ENCODE results near the gene PHKG2.

PHKG2 gene

DNA sequence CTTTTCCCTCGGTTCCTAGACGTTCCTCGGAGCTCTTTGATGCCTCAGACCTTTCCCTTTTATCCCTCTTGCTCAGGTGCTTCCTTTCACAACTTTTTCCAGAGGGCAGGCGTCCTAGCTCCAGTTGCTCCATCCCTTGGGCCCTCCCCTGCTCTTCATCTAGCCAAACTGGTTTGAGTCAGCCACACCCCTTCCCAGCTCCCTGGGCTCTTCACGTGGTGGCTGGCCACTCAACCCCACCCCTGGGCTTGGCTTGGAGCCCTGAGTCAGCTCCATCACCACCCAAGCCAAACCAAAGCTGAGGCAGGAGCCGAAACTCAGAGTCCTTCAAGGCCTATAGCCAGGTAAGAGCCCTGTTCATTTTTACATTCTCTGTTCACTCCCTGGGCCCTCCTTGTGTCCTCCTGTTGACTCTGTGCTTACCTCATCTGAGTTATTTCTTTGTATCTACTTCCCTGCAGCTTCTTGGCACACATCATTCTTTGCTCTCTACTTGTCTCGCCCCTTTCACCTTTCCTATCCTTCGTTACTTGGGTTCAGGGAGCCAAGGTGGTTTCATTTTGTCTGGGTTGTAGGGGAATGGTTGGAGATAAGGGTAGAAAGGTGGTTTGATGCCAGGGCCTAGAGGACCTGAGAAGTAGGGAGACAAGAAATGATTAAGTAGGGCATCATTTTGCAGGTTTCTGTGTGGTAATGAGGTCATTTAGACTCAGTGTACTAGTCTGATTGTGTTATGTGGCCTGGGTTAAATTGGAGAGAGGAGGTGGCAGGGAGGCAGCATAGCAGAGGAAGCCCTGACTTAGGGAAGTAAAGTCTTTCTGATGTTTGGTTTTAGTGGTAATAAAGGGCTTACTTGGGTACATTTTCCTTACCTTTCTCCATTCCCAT is 7.6 kb upstream of the PHKG2 start:
- peak; percentile 80 for DNase-seq (ENCODE audit: low read depth)
- no peak overlapping the region for H3K4me3 ChIP-seq (ENCODE audit: low read length)
- TF ChIP-seq, protein P1, sequence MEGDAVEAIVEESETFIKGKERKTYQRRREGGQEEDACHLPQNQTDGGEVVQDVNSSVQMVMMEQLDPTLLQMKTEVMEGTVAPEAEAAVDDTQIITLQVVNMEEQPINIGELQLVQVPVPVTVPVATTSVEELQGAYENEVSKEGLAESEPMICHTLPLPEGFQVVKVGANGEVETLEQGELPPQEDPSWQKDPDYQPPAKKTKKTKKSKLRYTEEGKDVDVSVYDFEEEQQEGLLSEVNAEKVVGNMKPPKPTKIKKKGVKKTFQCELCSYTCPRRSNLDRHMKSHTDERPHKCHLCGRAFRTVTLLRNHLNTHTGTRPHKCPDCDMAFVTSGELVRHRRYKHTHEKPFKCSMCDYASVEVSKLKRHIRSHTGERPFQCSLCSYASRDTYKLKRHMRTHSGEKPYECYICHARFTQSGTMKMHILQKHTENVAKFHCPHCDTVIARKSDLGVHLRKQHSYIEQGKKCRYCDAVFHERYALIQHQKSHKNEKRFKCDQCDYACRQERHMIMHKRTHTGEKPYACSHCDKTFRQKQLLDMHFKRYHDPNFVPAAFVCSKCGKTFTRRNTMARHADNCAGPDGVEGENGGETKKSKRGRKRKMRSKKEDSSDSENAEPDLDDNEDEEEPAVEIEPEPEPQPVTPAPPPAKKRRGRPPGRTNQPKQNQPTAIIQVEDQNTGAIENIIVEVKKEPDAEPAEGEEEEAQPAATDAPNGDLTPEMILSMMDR (conservative IDR thresholded peaks at IDR 0.05; ENCODE audit: low read length): no peak

DNA sequence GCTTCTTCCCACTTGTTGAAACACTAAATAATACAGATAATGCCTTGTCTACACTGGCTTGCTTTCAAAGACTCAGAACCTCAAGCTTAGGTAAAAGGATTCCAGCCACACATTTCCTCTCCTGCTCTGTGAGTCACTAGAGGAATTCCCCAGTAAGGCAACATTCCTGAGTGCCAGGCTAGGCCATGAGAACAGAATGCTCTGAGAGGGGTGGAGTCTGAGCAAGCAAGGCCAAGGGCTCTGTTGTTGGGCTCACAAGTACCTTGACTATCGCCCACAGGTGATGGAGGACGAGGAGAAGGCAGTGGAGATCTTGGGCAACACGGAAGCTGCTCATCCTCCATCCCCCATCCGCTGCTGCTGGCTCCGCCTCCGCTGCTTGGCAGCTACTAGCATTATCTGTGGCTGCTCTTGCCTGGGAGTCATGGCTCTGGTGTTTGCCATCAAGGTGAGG is 6.7 kb upstream of the PHKG2 start:
- TF ChIP-seq, protein P1 (conservative IDR thresholded peaks at IDR 0.05; ENCODE audit: low read length): no peak
- peak; percentile 83 for DNase-seq (ENCODE audit: low read depth)
- no peak overlapping the region for H3K4me3 ChIP-seq (ENCODE audit: low read length)

DNA sequence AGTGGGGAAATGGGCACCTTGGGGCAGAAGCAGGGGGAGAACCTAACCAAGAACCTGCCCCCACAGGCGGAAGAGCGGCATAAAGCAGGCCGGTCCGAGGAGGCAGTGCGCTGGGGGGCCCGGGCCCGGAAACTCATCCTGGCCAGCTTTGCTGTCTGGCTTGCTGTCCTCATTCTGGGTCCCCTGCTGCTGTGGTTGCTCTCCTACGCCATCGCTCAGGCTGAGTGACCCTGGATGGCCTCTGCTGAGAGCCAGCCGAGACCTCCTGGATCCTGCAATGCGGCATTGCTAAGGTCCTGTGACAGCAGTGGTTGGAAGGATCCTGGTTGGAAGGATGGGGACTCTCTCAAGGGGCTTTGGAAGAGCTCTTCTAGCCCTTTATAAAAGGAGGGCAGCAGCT is 4.5 kb upstream of the PHKG2 start:
- no peak for DNase-seq (ENCODE audit: low read depth)
- no peak overlapping the region for H3K4me3 ChIP-seq (ENCODE audit: low read length)
- TF ChIP-seq, protein P1 (conservative IDR thresholded peaks at IDR 0.05; ENCODE audit: low read length): no peak

DNA sequence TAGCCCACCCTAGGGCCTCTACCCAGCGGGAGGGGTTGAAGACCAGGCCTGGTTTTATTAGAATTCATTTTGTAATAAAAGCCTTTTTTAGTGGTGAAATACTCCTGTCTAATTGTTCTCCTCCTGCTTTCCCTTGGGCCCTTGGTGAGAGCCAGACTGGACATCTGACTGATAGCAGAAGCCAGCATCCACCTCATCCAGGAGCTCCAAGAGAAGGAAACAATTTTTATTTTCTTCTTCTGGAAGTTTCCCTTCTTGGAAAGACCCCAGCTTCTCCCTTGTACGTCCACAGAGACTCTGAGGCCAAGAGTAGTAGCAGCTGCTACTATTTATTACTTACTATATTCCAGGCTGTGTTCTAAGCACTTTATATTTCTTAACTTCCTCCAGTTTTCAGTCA is 4.0 kb upstream of the PHKG2 start:
- DNase-seq (ENCODE audit: low read depth): no peak
- TF ChIP-seq, protein P1 (conservative IDR thresholded peaks at IDR 0.05; ENCODE audit: low read length): no peak
- H3K4me3 ChIP-seq (ENCODE audit: low read length): no peak overlapping the region

DNA sequence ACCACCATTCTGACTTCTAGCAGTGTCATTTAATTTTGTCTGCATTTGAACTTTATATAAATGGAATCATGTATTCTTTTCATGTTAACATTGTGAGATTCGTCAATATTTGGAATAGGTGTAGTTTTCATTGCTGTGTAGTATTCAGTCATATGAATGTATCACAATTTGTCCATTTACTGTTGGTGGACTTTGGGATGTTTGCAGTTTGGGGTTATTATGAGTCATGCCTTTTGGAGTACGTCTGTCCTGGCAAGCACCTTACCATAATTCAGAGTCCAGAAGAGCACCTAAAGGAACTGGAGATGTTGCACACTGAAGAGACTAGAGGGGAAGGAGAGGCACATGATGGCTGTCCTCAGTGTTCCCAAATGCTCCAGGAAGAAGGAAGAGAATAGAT is 3.1 kb upstream of the PHKG2 start:
- TF ChIP-seq, protein P1 (conservative IDR thresholded peaks at IDR 0.05; ENCODE audit: low read length): no peak
- no peak for DNase-seq (ENCODE audit: low read depth)
- H3K4me3 ChIP-seq (ENCODE audit: low read length): no peak overlapping the region

DNA sequence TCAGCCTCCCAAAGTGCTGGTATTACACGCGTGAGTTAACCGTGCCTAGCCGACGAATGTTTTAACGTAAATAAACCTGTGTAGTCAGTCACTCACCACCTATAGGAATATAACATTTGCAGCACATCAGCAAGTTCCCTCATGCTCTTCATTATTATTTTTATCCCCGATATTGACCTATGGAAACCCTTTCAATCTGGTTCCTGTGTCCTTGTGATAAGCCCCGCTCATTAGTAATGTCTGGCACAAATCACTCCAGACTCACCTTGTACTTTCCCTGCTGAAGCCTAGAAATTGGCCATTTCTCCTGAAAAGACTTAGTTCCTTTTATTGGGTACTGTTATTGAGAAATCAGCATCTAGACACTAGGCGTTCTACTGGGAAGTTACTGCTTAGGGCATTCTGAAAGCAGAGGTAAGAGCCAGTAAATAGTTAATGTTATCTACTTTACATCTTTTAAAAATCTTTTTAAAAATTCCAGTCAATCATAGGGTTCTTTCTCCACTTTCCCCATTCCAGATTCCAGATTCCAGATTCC is 1.5 kb upstream of the PHKG2 start:
- TF ChIP-seq, protein P1 (conservative IDR thresholded peaks at IDR 0.05; ENCODE audit: low read length): no peak
- no peak for DNase-seq (ENCODE audit: low read depth)
- H3K4me3 ChIP-seq (ENCODE audit: low read length): no peak overlapping the region

DNA sequence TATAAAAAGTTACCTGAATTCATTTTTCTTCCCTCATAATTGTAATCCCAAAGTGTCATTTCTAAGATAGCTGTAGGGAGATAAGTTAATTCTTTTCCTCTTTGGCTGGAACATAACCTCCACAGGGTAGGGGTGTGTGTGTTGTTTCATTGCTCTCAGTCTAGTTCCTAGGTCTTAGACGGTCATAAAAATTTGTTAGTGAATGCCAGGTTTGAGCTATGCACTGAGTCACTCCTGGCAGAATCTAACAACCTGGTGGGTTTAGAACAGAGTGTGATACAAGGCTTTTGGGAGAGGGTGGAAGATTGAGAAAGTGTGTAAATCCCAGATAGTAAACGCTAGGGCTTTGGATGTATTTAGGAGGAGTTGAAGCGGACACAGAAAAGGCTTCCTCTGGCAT is 894 bp upstream of the PHKG2 start:
- TF ChIP-seq, protein P1 (conservative IDR thresholded peaks at IDR 0.05; ENCODE audit: low read length): no peak
- H3K4me3 ChIP-seq (ENCODE audit: low read length): no peak overlapping the region; the same call in 1 of the 2 replicates
- peak; percentile 51 for DNase-seq (ENCODE audit: low read depth)

Data from AG10803 (cell line).